ENCODE results near the gene FHAD1.

FHAD1 gene

GRCh38 chr1:15400627-15401026, 153.6 kb downstream of the FHAD1 start:
- Mint-ChIP-seq H3K4me1 (ENCODE audit: low read depth) (no peaks in the 10 kb centered on the region), H3K9me3 (peaks cover 15% of the 10 kb centered on the region), H3K27me3 (ENCODE audit: low read depth) (peaks cover 6% of the 10 kb centered on the region), H3K27ac (no peak overlapping the region), H3K36me3 (ENCODE audit: low read depth) (peaks cover 2% of the 10 kb centered on the region), H3K4me3 (no peak overlapping the region)
- no peak for DNase-seq (ENCODE audit: low spot score)

GRCh38 chr1:15401391-15402055, 154.5 kb downstream of the FHAD1 start:
- peaks cover 2% of the 10 kb centered on the region for H3K36me3 Mint-ChIP-seq (ENCODE audit: low read depth)
- H3K4me1 Mint-ChIP-seq (ENCODE audit: low read depth): no peaks in the 10 kb centered on the region
- no peak overlapping the region for H3K4me3 Mint-ChIP-seq
- H3K27me3 Mint-ChIP-seq (ENCODE audit: low read depth): peaks cover 12% of the 10 kb centered on the region
- no peak for DNase-seq (ENCODE audit: low spot score)
- peaks cover 15% of the 10 kb centered on the region for H3K9me3 Mint-ChIP-seq
- no peak overlapping the region for H3K27ac Mint-ChIP-seq

GRCh38 chr1:15402809-15403450, 155.9 kb downstream of the FHAD1 start:
- H3K36me3 Mint-ChIP-seq (ENCODE audit: low read depth): peaks cover 2% of the 10 kb centered on the region
- peaks cover 26% of the 10 kb centered on the region for H3K27me3 Mint-ChIP-seq (ENCODE audit: low read depth)
- peaks cover 15% of the 10 kb centered on the region for H3K9me3 Mint-ChIP-seq
- H3K27ac Mint-ChIP-seq: no peak overlapping the region
- DNase-seq (ENCODE audit: low spot score): no peak
- H3K4me3 Mint-ChIP-seq: no peak overlapping the region
- H3K4me1 Mint-ChIP-seq (ENCODE audit: low read depth): peaks cover 3% of the 10 kb centered on the region

GRCh38 chr1:15403962-15404580, 157.0 kb downstream of the FHAD1 start:
- Mint-ChIP-seq H3K27ac (no peak overlapping the region), H3K27me3 (ENCODE audit: low read depth) (peaks cover 35% of the 10 kb centered on the region), H3K4me1 (ENCODE audit: low read depth) (peaks cover 6% of the 10 kb centered on the region), H3K9me3 (peaks cover 10% of the 10 kb centered on the region), H3K4me3 (no peak overlapping the region), H3K36me3 (ENCODE audit: low read depth) (peaks cover 2% of the 10 kb centered on the region)
- no peak for DNase-seq (ENCODE audit: low spot score)

- Mint-ChIP-seq H3K27ac (no peak overlapping the region), H3K27me3 (ENCODE audit: low read depth) (peaks cover 38% of the 10 kb centered on the region), H3K36me3 (ENCODE audit: low read depth) (no peaks in the 10 kb centered on the region), H3K4me3 (no peak overlapping the region), H3K4me1 (ENCODE audit: low read depth) (peaks cover 8% of the 10 kb centered on the region), H3K9me3 (peaks cover 4% of the 10 kb centered on the region)
- no peak for DNase-seq (ENCODE audit: low spot score)
Measured at GRCh38 chr1:15405106-15405850, 158.3 kb downstream of the FHAD1 start.

GRCh38 chr1:15406614-15407559, 159.9 kb downstream of the FHAD1 start:
- Mint-ChIP-seq H3K27ac (no peak overlapping the region), H3K4me1 (ENCODE audit: low read depth) (peaks cover 17% of the 10 kb centered on the region), H3K27me3 (ENCODE audit: low read depth) (peaks cover 38% of the 10 kb centered on the region), H3K9me3 (no peaks in the 10 kb centered on the region), H3K4me3 (no peak overlapping the region), H3K36me3 (ENCODE audit: low read depth) (peaks cover 8% of the 10 kb centered on the region)
- no peak for DNase-seq (ENCODE audit: low spot score)

- H3K27ac Mint-ChIP-seq: no peak overlapping the region
- DNase-seq (ENCODE audit: low spot score): no peak
- H3K4me1 Mint-ChIP-seq (ENCODE audit: low read depth): peaks cover 24% of the 10 kb centered on the region
- peaks cover 38% of the 10 kb centered on the region for H3K27me3 Mint-ChIP-seq (ENCODE audit: low read depth)
- peaks cover 15% of the 10 kb centered on the region for H3K36me3 Mint-ChIP-seq (ENCODE audit: low read depth)
- no peaks in the 10 kb centered on the region for H3K9me3 Mint-ChIP-seq
- H3K4me3 Mint-ChIP-seq: peak overlapping the region; percentile 24
Measured at GRCh38 chr1:15407580-15407979, 160.6 kb downstream of the FHAD1 start.

- peaks cover 19% of the 10 kb centered on the region for H3K36me3 Mint-ChIP-seq (ENCODE audit: low read depth)
- peaks cover 26% of the 10 kb centered on the region for H3K4me1 Mint-ChIP-seq (ENCODE audit: low read depth)
Measured at GRCh38 chr1:15408890-15409387, 161.9 kb downstream of the FHAD1 start.

GRCh38 chr1:15409388-15410222, 162.6 kb downstream of the FHAD1 start, which contains the start of gene EFHD2:
TSS of gene EFHD2 (plus strand) at chr1:15409888. CDS start at chr1:15409972, 84 bp downstream.
- peaks cover 26% of the 10 kb centered on the region for H3K36me3 Mint-ChIP-seq (ENCODE audit: low read depth)
- peaks cover 36% of the 10 kb centered on the region for H3K27me3 Mint-ChIP-seq (ENCODE audit: low read depth)
- peak within 1 kb of the TSS; percentile 95 for H3K4me3 Mint-ChIP-seq
- peak; percentile 84 for DNase-seq (ENCODE audit: low spot score)
- H3K4me1 Mint-ChIP-seq (ENCODE audit: low read depth): peaks cover 32% of the 10 kb centered on the region
- H3K9me3 Mint-ChIP-seq: no peaks in the 10 kb centered on the region
- peak within 1 kb of the TSS; percentile 93 for H3K27ac Mint-ChIP-seq

More at GRCh38 chr1:15408890-15409387, 161.9 kb downstream of the FHAD1 start:
- Mint-ChIP-seq H3K27me3 (ENCODE audit: low read depth) (peaks cover 38% of the 10 kb centered on the region), H3K9me3 (no peaks in the 10 kb centered on the region), H3K27ac (peak overlapping the region; percentile 93), H3K4me3 (peak overlapping the region; percentile 72)
- no peak for DNase-seq (ENCODE audit: low spot score)

GRCh38 chr1:15410223-15410883, 163.3 kb downstream of the FHAD1 start:
- Mint-ChIP-seq H3K4me1 (ENCODE audit: low read depth) (peaks cover 39% of the 10 kb centered on the region), H3K9me3 (no peaks in the 10 kb centered on the region), H3K27ac (peak overlapping the region; percentile 93), H3K36me3 (ENCODE audit: low read depth) (peaks cover 33% of the 10 kb centered on the region), H3K4me3 (peak overlapping the region; percentile 95), H3K27me3 (ENCODE audit: low read depth) (peaks cover 32% of the 10 kb centered on the region)
- no peak for DNase-seq (ENCODE audit: low spot score)

- Mint-ChIP-seq H3K4me3 (peak overlapping the region; percentile 95), H3K36me3 (ENCODE audit: low read depth) (peaks cover 37% of the 10 kb centered on the region), H3K27me3 (ENCODE audit: low read depth) (peaks cover 29% of the 10 kb centered on the region), H3K9me3 (no peaks in the 10 kb centered on the region), H3K4me1 (ENCODE audit: low read depth) (peaks cover 44% of the 10 kb centered on the region), H3K27ac (peak overlapping the region; percentile 93)
- DNase-seq (ENCODE audit: low spot score): no peak
Measured at GRCh38 chr1:15410884-15411245, 163.8 kb downstream of the FHAD1 start.

- Mint-ChIP-seq H3K9me3 (no peaks in the 10 kb centered on the region), H3K4me1 (ENCODE audit: low read depth) (peaks cover 51% of the 10 kb centered on the region), H3K27ac (peak overlapping the region; percentile 93), H3K36me3 (ENCODE audit: low read depth) (peaks cover 44% of the 10 kb centered on the region), H3K27me3 (ENCODE audit: low read depth) (peaks cover 24% of the 10 kb centered on the region), H3K4me3 (peak overlapping the region; percentile 95)
- DNase-seq (ENCODE audit: low spot score): peak; percentile 59
Measured at GRCh38 chr1:15411593-15412137, 164.6 kb downstream of the FHAD1 start.

All from T-helper 2 cell treated with Interferon-gamma antibody and Interleukin-4, amounts not matched to agents 5 μg/mL and 100 μg/mL, for 36 hours (primary cell).